Spleen (tissue), 11 donors: ENCODE data around the gene KCNMB2. TPM values are rescaled to one million over a fixed set of nuclear protein-coding genes. Genes with fewer than 3 reads are reported as not detected.

Experiments
- DNase-seq: peaks from one replicate; pipeline ENCODE4 v3.0.0-alpha.2; 2020
- H3K27ac ChIP-seq, 8 donors: fragments of 200-600 bp; sonication (generic) in 7 of 8; 1 replicate in 4 of 8; 2 replicates in 4 of 8; pipeline versions ENCODE4 v1.5.0 to v1.8.0; 2016 to 2021; ENCODE audit warnings: inconsistent platforms in 4 of 8, mild to moderate bottlenecking in 4 of 8, moderate library complexity in 1 of 8
- H3K27me3 ChIP-seq, 7 donors: fragments of 200-600 bp; sonication (generic) in 6 of 7; replicated peaks in 1 of 7; 1 replicate in 4 of 7; 2 replicates in 3 of 7; pipeline versions ENCODE4 v1.5.0 to v1.8.0; 2016 to 2021; ENCODE audit warnings: inconsistent platforms in 3 of 7, mild to moderate bottlenecking in 1 of 7
- H3K36me3 ChIP-seq, 6 donors: fragments of 200-600 bp; sonication (generic) in 5 of 6; 1 replicate in 4 of 6; 2 replicates in 2 of 6; pipeline versions ENCODE4 v1.5.0 to v1.8.0; 2016 to 2021; ENCODE audit warnings: inconsistent platforms in 2 of 6
- H3K4me1 ChIP-seq, 6 donors: fragments of 200-600 bp; sonication (generic) in 5 of 6; 1 replicate in 3 of 6; 2 replicates in 3 of 6; pipeline versions ENCODE4 v1.5.0 to v1.8.0; 2016 to 2021; ENCODE audit warnings: inconsistent platforms in 3 of 6
- H3K4me3 ChIP-seq, 8 donors: fragments of 200-600 bp; sonication (generic) in 7 of 8; 1 replicate in 4 of 8; 2 replicates in 4 of 8; pipeline versions ENCODE4 v1.5.0 to v1.8.0; 2016 to 2021; ENCODE audit warnings: inconsistent platforms in 4 of 8, mild to moderate bottlenecking in 4 of 8, moderate library complexity in 2 of 8
- H3K9me3 ChIP-seq, 8 donors: fragments of 200-600 bp; sonication (generic) in 7 of 8; 1 replicate in 4 of 8; 2 replicates in 4 of 8; pipeline versions ENCODE4 v1.5.0 to v1.8.0; 2016 to 2021; ENCODE audit warnings: inconsistent platforms in 4 of 8
- POLR2A ChIP-seq, 3 donors: fragments of 450-650 bp; IDR thresholded peaks; one replicate each; pipeline ENCODE4 v1.5.1; 2017; ENCODE audit warnings: antibody characterized with exemption in 3 of 3, mild to moderate bottlenecking in 1 of 3
- POLR2AphosphoS5 ChIP-seq, 3 donors: sonication (generic); formaldehyde crosslinking; IDR thresholded peaks; one replicate each; pipeline ENCODE4 v1.5.1; 2017; ENCODE audit warnings: antibody characterized with exemption in 3 of 3
- WGBS, 5 donors: extraction: QIAGEN DNeasy Blood & Tissue Kit in 3 of 5; methylation state at CpG; one replicate each; pipeline versions ENCODE4 v1.1.5 to v1.1.7; 2013 to 2018; 5-methylcytosine and 5-hydroxymethylcytosine counted together
- intact Hi-C: fragments of 100-400 bp; cut with DNase I; formaldehyde crosslinking; loops from one replicate; pipeline ENCODE4 v1.15.0; 2023; ENCODE audit warnings: low total_unique reads
- polyA plus RNA-seq, 3 donors: library from polyadenylated mRNA; stranded (reverse); fragments of 200-250 nt; gene quantifications; one replicate each; pipeline ENCODE4 v1.2.1, GENCODE V29; 2013
- total RNA-seq, 7 donors: library from RNA; depleted of rRNA in 3 of 7; stranded (reverse); fragments of >200 nt in 3 of 7; fragmentation: NEBNext Ultra II Directional in 4 of 7; extraction: Animal tissue kit (Norgen Biotek cat#: 25700) in 4 of 7; gene quantifications; one replicate each; pipeline versions ENCODE4 v1.1.0 to v1.2.1, GENCODE V29; 2016 to 2021
- TF ChIP-seq, protein P1 (sequence below), 11 experiments: fragments of 200-600 bp in 7 of 11; fragments of 450-650 bp in 4 of 11; sonication (generic) in 4 of 11; IDR thresholded peaks in 8 of 11; conservative IDR thresholded peaks in 3 of 11; 1 replicate in 7 of 11; 2 replicates in 4 of 11; pipeline versions ENCODE4 v1.4.0 to v1.8.0; 2016 to 2021; ENCODE audit warnings: antibody characterized with exemption in 11 of 11, inconsistent platforms in 4 of 11, mild to moderate bottlenecking in 1 of 11
- donor health status: healthy with polysubstance abuse.
- donor health status: DM: no; HTN: no; CAD: no; lungs with moderate emphysema.
- donor health status: DM: no; HTN: no; CAD: no.
- donor health status: Bipolar disorder and iron deficiency.
- donor health status: healthy.
- donor health status: DM: no; HTN: no; CAD: no.
- donor health status: DM: yes; HTN: yes; CAD: no.

KCNMB2 gene
- total and polyA plus RNA-seq, 10 donors: 0.03 to 0.70 (median 0.66) TPM; not detected in 5

GRCh38 chr3:178761461-178761860 is 225.2 kb downstream of the KCNMB2 start:
- TF ChIP-seq POLR2A (IDR thresholded peaks at IDR 0.05) (no peak), POLR2AphosphoS5 (IDR thresholded peaks at IDR 0.05) (no peak)
- TF ChIP-seq, protein P1, sequence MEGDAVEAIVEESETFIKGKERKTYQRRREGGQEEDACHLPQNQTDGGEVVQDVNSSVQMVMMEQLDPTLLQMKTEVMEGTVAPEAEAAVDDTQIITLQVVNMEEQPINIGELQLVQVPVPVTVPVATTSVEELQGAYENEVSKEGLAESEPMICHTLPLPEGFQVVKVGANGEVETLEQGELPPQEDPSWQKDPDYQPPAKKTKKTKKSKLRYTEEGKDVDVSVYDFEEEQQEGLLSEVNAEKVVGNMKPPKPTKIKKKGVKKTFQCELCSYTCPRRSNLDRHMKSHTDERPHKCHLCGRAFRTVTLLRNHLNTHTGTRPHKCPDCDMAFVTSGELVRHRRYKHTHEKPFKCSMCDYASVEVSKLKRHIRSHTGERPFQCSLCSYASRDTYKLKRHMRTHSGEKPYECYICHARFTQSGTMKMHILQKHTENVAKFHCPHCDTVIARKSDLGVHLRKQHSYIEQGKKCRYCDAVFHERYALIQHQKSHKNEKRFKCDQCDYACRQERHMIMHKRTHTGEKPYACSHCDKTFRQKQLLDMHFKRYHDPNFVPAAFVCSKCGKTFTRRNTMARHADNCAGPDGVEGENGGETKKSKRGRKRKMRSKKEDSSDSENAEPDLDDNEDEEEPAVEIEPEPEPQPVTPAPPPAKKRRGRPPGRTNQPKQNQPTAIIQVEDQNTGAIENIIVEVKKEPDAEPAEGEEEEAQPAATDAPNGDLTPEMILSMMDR (IDR thresholded peaks at IDR 0.05 in 8 of 11, conservative IDR thresholded peaks at IDR 0.05 in 3 of 11): no peak
- intact Hi-C loops: no loop called here
- Histone ChIP-seq H3K4me1 (no peaks in the 10 kb centered on the region), H3K4me3 (no peak overlapping the region), H3K9me3 (no peaks in the 10 kb centered on the region), H3K27me3 (no peaks in the 10 kb centered on the region), H3K36me3 (no peaks in the 10 kb centered on the region), H3K27ac (no peak overlapping the region)
- WGBS, 5 donors: 85 to 95% (median 92%) methylated on average over 3 of the region's 3 CpGs
- no peak for DNase-seq

GRCh38 chr3:178762385-178762784 is 226.1 kb downstream of the KCNMB2 start:
- H3K27ac ChIP-seq: no peak overlapping the region
- no peaks in the 10 kb centered on the region for H3K36me3 ChIP-seq
- H3K4me1 ChIP-seq: no peaks in the 10 kb centered on the region
- no peaks in the 10 kb centered on the region for H3K27me3 ChIP-seq
- no peak for DNase-seq
- H3K4me3 ChIP-seq: no peak overlapping the region
- WGBS, 5 donors: 88 to 100% (median 93%) methylated on average over 1 of the region's 1 CpG
- TF ChIP-seq POLR2A (IDR thresholded peaks at IDR 0.05) (no peak), POLR2AphosphoS5 (IDR thresholded peaks at IDR 0.05) (no peak)
- TF ChIP-seq, protein P1 (IDR thresholded peaks at IDR 0.05 in 8 of 11, conservative IDR thresholded peaks at IDR 0.05 in 3 of 11): no peak
- H3K9me3 ChIP-seq: no peaks in the 10 kb centered on the region
- intact Hi-C loops: no loop called here

GRCh38 chr3:178765472-178765871 is 229.2 kb downstream of the KCNMB2 start:
- TF ChIP-seq, protein P1 (IDR thresholded peaks at IDR 0.05 in 8 of 11, conservative IDR thresholded peaks at IDR 0.05 in 3 of 11): no peak
- no peak for TF ChIP-seq POLR2AphosphoS5 (IDR thresholded peaks at IDR 0.05)
- no peak for TF ChIP-seq POLR2A (IDR thresholded peaks at IDR 0.05)
- H3K4me1 ChIP-seq: no peaks in the 10 kb centered on the region
- intact Hi-C loops: no loop called here
- no peaks in the 10 kb centered on the region for H3K9me3 ChIP-seq
- DNase-seq: no peak
- 74 to 91% (median 80%) methylated on average over 6 of the region's 6 CpGs for WGBS, 5 donors
- no peaks in the 10 kb centered on the region for H3K27me3 ChIP-seq
- no peak overlapping the region for H3K4me3 ChIP-seq
- no peak overlapping the region for H3K27ac ChIP-seq
- H3K36me3 ChIP-seq: no peaks in the 10 kb centered on the region

DNA sequence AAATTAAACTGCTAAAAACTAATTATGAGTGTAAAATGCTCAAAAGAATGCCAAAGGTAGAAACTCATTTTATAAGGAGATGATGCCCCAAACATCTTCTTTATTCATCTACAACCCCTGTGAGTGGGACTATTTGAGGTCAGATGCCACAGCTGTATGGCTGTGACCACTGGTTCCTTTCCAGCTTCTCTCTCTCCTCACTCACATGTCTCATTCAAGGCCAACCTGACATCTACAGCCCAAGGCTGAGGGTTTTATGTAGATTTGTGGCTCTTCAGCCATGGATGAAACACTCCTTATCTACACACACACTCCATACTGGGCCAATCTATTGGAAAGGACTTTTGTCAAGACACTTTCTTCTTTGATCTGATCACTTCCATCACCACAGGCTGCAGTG is 231.3 kb downstream of the KCNMB2 start:
- no peaks in the 10 kb centered on the region for H3K36me3 ChIP-seq
- TF ChIP-seq, protein P1 (IDR thresholded peaks at IDR 0.05 in 8 of 11, conservative IDR thresholded peaks at IDR 0.05 in 3 of 11): no peak
- TF ChIP-seq POLR2AphosphoS5 (IDR thresholded peaks at IDR 0.05) (no peak), POLR2A (IDR thresholded peaks at IDR 0.05) (no peak)
- H3K4me1 ChIP-seq: no peaks in the 10 kb centered on the region
- H3K27ac ChIP-seq: no peak overlapping the region
- DNase-seq: no peak
- no peak overlapping the region for H3K4me3 ChIP-seq
- no peaks in the 10 kb centered on the region for H3K27me3 ChIP-seq
- H3K9me3 ChIP-seq: no peaks in the 10 kb centered on the region
- intact Hi-C loops: no loop called here
